ENCODE measurements around the gene OMD.

Gene OMD

GRCh38 chr9:92439921-92440750, 15.9 kb upstream of the OMD start:
- Histone ChIP-seq H3K27ac (ENCODE audit: insufficient read depth, low read length, poor library complexity, severe bottlenecking) (no peak overlapping the region), H3K4me3 (ENCODE audit: insufficient read depth, low read depth, low read length, poor library complexity, severe bottlenecking) (no peak overlapping the region), H3K4me1 (ENCODE audit: control insufficient read depth, insufficient read depth, low read length, poor library complexity, severe bottlenecking) (no peaks in the 10 kb centered on the region), H3K27me3 (replicated peaks; ENCODE audit: control insufficient read depth, insufficient read depth, low read length, poor library complexity, severe bottlenecking) (no peaks in the 10 kb centered on the region), H3K36me3 (ENCODE audit: control insufficient read depth, insufficient read depth, low read length) (no peaks in the 10 kb centered on the region), H3K9me3 (ENCODE audit: control insufficient read depth, low read length) (no peaks in the 10 kb centered on the region)
- DNase-seq: no peak

GRCh38 chr9:92438900-92439526, 14.7 kb upstream of the OMD start:
- DNase-seq: no peak
- Histone ChIP-seq H3K4me1 (ENCODE audit: control insufficient read depth, insufficient read depth, low read length, poor library complexity, severe bottlenecking) (no peaks in the 10 kb centered on the region), H3K27me3 (replicated peaks; ENCODE audit: control insufficient read depth, insufficient read depth, low read length, poor library complexity, severe bottlenecking) (no peaks in the 10 kb centered on the region), H3K36me3 (ENCODE audit: control insufficient read depth, insufficient read depth, low read length) (no peaks in the 10 kb centered on the region), H3K9me3 (ENCODE audit: control insufficient read depth, low read length) (no peaks in the 10 kb centered on the region), H3K4me3 (ENCODE audit: insufficient read depth, low read depth, low read length, poor library complexity, severe bottlenecking) (no peak overlapping the region), H3K27ac (ENCODE audit: insufficient read depth, low read length, poor library complexity, severe bottlenecking) (no peak overlapping the region)

GRCh38 chr9:92435263-92435662, 11.0 kb upstream of the OMD start:
- Histone ChIP-seq H3K27ac (ENCODE audit: insufficient read depth, low read length, poor library complexity, severe bottlenecking) (no peak overlapping the region), H3K9me3 (ENCODE audit: control insufficient read depth, low read length) (no peaks in the 10 kb centered on the region), H3K4me3 (ENCODE audit: insufficient read depth, low read depth, low read length, poor library complexity, severe bottlenecking) (no peak overlapping the region), H3K36me3 (ENCODE audit: control insufficient read depth, insufficient read depth, low read length) (no peaks in the 10 kb centered on the region), H3K27me3 (replicated peaks; ENCODE audit: control insufficient read depth, insufficient read depth, low read length, poor library complexity, severe bottlenecking) (no peaks in the 10 kb centered on the region), H3K4me1 (ENCODE audit: control insufficient read depth, insufficient read depth, low read length, poor library complexity, severe bottlenecking) (no peaks in the 10 kb centered on the region)
- no peak for DNase-seq

DNA sequence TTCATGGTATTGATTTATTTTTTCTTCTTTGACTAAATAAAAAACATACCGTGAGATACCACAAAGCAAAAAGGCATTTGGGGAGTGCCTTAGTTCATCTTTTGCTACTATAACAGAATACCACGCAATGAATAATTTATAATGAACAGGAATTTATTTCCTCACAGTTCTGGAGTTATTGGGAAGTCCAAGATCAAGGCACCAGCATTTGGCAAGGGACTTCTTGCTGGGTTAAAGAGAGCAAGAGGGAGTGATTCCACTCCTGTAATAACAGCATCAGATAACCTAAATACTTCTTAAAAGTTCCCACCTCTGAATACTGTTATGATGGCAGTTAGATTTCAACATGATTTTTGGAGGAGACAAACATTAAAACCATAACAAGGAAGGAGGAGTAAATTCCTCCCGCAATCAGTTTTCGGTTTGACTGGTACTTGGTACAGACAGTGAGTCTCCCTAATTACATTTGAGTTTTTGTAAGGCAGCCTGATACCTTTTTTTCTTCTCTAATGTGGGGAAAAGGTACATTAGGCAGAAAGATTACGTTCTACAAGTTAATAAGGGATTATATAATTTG, 8.8 kb upstream of the OMD start:
- Histone ChIP-seq H3K27ac (ENCODE audit: insufficient read depth, low read length, poor library complexity, severe bottlenecking) (no peak overlapping the region), H3K27me3 (replicated peaks; ENCODE audit: control insufficient read depth, insufficient read depth, low read length, poor library complexity, severe bottlenecking) (no peaks in the 10 kb centered on the region), H3K4me1 (ENCODE audit: control insufficient read depth, insufficient read depth, low read length, poor library complexity, severe bottlenecking) (no peaks in the 10 kb centered on the region), H3K36me3 (ENCODE audit: control insufficient read depth, insufficient read depth, low read length) (no peaks in the 10 kb centered on the region), H3K4me3 (ENCODE audit: insufficient read depth, low read depth, low read length, poor library complexity, severe bottlenecking) (no peak overlapping the region), H3K9me3 (ENCODE audit: control insufficient read depth, low read length) (no peaks in the 10 kb centered on the region)
- DNase-seq: no peak

- H3K36me3 ChIP-seq (ENCODE audit: control insufficient read depth, insufficient read depth, low read length): no peaks in the 10 kb centered on the region
- H3K27me3 ChIP-seq (replicated peaks; ENCODE audit: control insufficient read depth, insufficient read depth, low read length, poor library complexity, severe bottlenecking): no peaks in the 10 kb centered on the region
- H3K4me1 ChIP-seq (ENCODE audit: control insufficient read depth, insufficient read depth, low read length, poor library complexity, severe bottlenecking): no peaks in the 10 kb centered on the region
- DNase-seq: no peak
- H3K27ac ChIP-seq (ENCODE audit: insufficient read depth, low read length, poor library complexity, severe bottlenecking): no peak overlapping the region
- H3K9me3 ChIP-seq (ENCODE audit: control insufficient read depth, low read length): no peaks in the 10 kb centered on the region
- H3K4me3 ChIP-seq (ENCODE audit: insufficient read depth, low read depth, low read length, poor library complexity, severe bottlenecking): no peak overlapping the region
Observed at GRCh38 chr9:92432350-92432749, 8.1 kb upstream of the OMD start.

DNA sequence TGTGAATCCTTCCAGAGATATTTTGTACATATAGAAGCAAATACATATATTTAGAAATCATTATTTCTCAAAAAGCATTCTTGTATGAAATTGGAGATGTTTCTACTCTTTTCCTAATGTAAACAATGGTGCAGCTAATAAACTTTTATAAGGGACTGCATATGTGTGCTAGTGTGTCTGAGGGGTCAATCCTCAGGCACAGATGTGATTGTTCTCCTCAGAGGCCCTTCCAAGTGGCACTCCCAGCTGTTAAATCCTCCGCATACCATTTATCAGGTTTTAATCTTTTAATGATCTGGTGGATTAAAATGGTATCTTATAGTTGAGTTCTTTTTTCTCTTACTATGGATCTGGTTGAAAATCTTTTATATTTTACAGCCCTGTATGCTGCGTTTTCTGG, 5.6 kb upstream of the OMD start:
- H3K4me3 ChIP-seq (ENCODE audit: insufficient read depth, low read depth, low read length, poor library complexity, severe bottlenecking): no peak overlapping the region
- H3K9me3 ChIP-seq (ENCODE audit: control insufficient read depth, low read length): no peaks in the 10 kb centered on the region
- no peak overlapping the region for H3K27ac ChIP-seq (ENCODE audit: insufficient read depth, low read length, poor library complexity, severe bottlenecking)
- H3K27me3 ChIP-seq (replicated peaks; ENCODE audit: control insufficient read depth, insufficient read depth, low read length, poor library complexity, severe bottlenecking): no peaks in the 10 kb centered on the region
- H3K4me1 ChIP-seq (ENCODE audit: control insufficient read depth, insufficient read depth, low read length, poor library complexity, severe bottlenecking): no peaks in the 10 kb centered on the region
- no peak for DNase-seq
- no peaks in the 10 kb centered on the region for H3K36me3 ChIP-seq (ENCODE audit: control insufficient read depth, insufficient read depth, low read length)

DNA sequence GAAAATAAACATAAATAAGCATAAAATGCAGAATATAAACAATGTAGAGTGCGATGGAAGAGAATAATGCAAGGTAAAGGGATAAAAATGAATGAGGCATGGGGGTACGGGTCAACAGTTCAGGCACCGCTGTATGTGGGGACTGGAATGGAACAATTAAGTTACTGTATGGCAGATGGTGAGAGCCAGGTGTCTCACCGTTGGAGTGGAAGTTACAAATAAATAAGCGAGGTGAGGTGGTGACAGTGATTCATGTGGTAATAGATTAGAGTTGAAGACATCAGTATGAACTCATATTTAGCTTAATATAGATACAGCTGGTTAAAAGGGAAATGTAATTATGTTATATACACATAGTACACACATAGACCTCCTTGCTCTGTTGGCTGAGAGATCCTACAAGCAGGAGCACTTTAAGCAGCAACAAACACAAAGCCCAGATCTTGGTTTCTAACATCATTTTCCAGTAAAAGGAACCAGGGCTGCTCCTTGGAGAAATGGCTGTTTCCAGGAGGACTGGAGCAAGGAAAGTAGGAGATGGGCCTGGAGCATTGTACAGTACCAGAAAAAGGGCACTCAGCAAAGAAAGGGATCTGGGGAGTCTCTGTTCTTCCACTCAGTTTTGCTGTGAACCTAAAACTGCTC, 2.4 kb upstream of the OMD start:
- no peaks in the 10 kb centered on the region for H3K9me3 ChIP-seq (ENCODE audit: control insufficient read depth, low read length)
- DNase-seq: no peak
- H3K4me3 ChIP-seq (ENCODE audit: insufficient read depth, low read depth, low read length, poor library complexity, severe bottlenecking): no peak overlapping the region
- no peaks in the 10 kb centered on the region for H3K27me3 ChIP-seq (replicated peaks; ENCODE audit: control insufficient read depth, insufficient read depth, low read length, poor library complexity, severe bottlenecking)
- H3K4me1 ChIP-seq (ENCODE audit: control insufficient read depth, insufficient read depth, low read length, poor library complexity, severe bottlenecking): no peaks in the 10 kb centered on the region
- H3K27ac ChIP-seq (ENCODE audit: insufficient read depth, low read length, poor library complexity, severe bottlenecking): no peak overlapping the region
- no peaks in the 10 kb centered on the region for H3K36me3 ChIP-seq (ENCODE audit: control insufficient read depth, insufficient read depth, low read length)

- Histone ChIP-seq H3K4me1 (ENCODE audit: control insufficient read depth, insufficient read depth, low read length, poor library complexity, severe bottlenecking) (no peaks in the 10 kb centered on the region), H3K4me3 (ENCODE audit: insufficient read depth, low read depth, low read length, poor library complexity, severe bottlenecking) (no peak overlapping the region), H3K27me3 (replicated peaks; ENCODE audit: control insufficient read depth, insufficient read depth, low read length, poor library complexity, severe bottlenecking) (no peaks in the 10 kb centered on the region), H3K27ac (ENCODE audit: insufficient read depth, low read length, poor library complexity, severe bottlenecking) (no peak overlapping the region), H3K36me3 (ENCODE audit: control insufficient read depth, insufficient read depth, low read length) (no peaks in the 10 kb centered on the region), H3K9me3 (ENCODE audit: control insufficient read depth, low read length) (no peaks in the 10 kb centered on the region)
- no peak for DNase-seq
Observed at GRCh38 chr9:92425474-92425873, 1.2 kb upstream of the OMD start.

DNA sequence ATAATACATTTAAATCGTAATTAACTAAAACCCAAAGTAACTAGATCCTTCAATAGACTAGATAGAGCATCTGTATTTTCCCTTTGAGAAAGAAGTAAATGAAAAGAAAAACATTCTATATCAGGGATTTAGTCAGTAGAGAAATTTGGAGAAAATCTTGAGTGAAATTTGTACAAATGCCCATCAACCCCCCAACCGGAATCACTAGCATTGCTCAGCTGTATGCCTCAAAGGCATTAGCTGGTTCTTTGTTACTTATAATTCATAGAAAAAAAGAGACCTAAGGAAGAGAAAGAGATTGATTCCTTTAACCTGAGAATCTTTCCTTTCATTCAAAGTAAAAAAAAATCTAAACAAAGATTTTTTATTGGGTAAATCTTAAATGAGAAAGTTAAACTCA, 659 bp downstream of the OMD start:
- Histone ChIP-seq H3K27ac (ENCODE audit: insufficient read depth, low read length, poor library complexity, severe bottlenecking) (no peak overlapping the region), H3K4me1 (ENCODE audit: control insufficient read depth, insufficient read depth, low read length, poor library complexity, severe bottlenecking) (no peaks in the 10 kb centered on the region), H3K27me3 (replicated peaks; ENCODE audit: control insufficient read depth, insufficient read depth, low read length, poor library complexity, severe bottlenecking) (no peaks in the 10 kb centered on the region), H3K9me3 (ENCODE audit: control insufficient read depth, low read length) (no peaks in the 10 kb centered on the region), H3K4me3 (ENCODE audit: insufficient read depth, low read depth, low read length, poor library complexity, severe bottlenecking) (no peak overlapping the region), H3K36me3 (ENCODE audit: control insufficient read depth, insufficient read depth, low read length) (no peaks in the 10 kb centered on the region)
- DNase-seq: no peak
